ENCODE measurements around the gene FIP1L1. TPM values are rescaled to one million over a fixed set of nuclear protein-coding genes. Genes with fewer than 3 reads are reported as not detected.

Gene FIP1L1
- total RNA-seq, 1 experiment from 2014 or later, result 68.0 TPM

- H3K27me3 Mint-ChIP-seq (ENCODE audit: low read depth), result no peaks in the 10 kb centered on the region; the same call in 1 of the 2 replicates
- Histone ChIP-seq H3K79me1 (ENCODE audit: insufficient read depth, low read depth, low read length, poor library complexity, severe bottlenecking) (no peaks in the 10 kb centered on the region), H3K4me1 (ENCODE audit: insufficient read depth, low read length) (no peaks in the 10 kb centered on the region), H3K23ac (ENCODE audit: insufficient read length, low read depth, low read length) (no peak overlapping the region), H4K91ac (ENCODE audit: insufficient read length, low read depth, low read length) (no peak overlapping the region), H3T11ph (ENCODE audit: low read length) (no peak overlapping the region), H2BK5ac (ENCODE audit: insufficient read length, low read length) (no peak overlapping the region), H3K27me3 (ENCODE audit: insufficient read depth, low read length) (no peaks in the 10 kb centered on the region), H3K4me2 (ENCODE audit: insufficient read depth, insufficient read length, low read length) (no peak overlapping the region), H3K79me2 (ENCODE audit: insufficient read depth, low read length) (no peaks in the 10 kb centered on the region), H3K23me2 (ENCODE audit: insufficient read length, low read depth, low read length, poor library complexity, severe bottlenecking) (no peaks in the 10 kb centered on the region), H2BK12ac (ENCODE audit: insufficient read length, low read depth, low read length) (no peak overlapping the region), H3K9me3 (ENCODE audit: control insufficient read depth, low read depth, low read length) (no peaks in the 10 kb centered on the region), H3K18ac (ENCODE audit: insufficient read length, low read depth, low read length) (no peak overlapping the region), H2BK15ac (ENCODE audit: low read depth, low read length) (no peak overlapping the region), H3K56ac (ENCODE audit: insufficient read length, low read depth, low read length) (no peak overlapping the region), H3K14ac (ENCODE audit: insufficient read depth, low read length) (no peak overlapping the region), H3K9ac (ENCODE audit: extremely low read depth, insufficient read length, low read length) (no peak overlapping the region), H2BK20ac (ENCODE audit: low read depth, low read length, poor library complexity, severe bottlenecking) (no peak overlapping the region), H3K27ac (ENCODE audit: insufficient read length, low read depth, low read length) (no peak overlapping the region), H2AFZ (ENCODE audit: low read length) (no peak overlapping the region), H4K20me1 (ENCODE audit: control insufficient read depth, insufficient read depth, insufficient read length) (no peaks in the 10 kb centered on the region), H3K4ac (ENCODE audit: low read depth, low read length) (no peak overlapping the region), H4K8ac (replicated peaks; ENCODE audit: insufficient read length, low read depth, low read length) (no peak overlapping the region), H2BK120ac (ENCODE audit: low read depth, low read length, poor library complexity, severe bottlenecking) (no peak overlapping the region), H4K5ac (ENCODE audit: insufficient read length, low read depth, low read length) (no peak overlapping the region), H2AK5ac (ENCODE audit: insufficient read length, low read length) (no peak overlapping the region)
- no peak overlapping the region for H3K27ac Mint-ChIP-seq
- H3K4me3 Mint-ChIP-seq, result no peak overlapping the region
- no CpG with 5 or more reads among the region's 6 CpGs for WGBS (ENCODE audit: extremely low coverage, insufficient read length, low lambda C conversion rate)
- TF ChIP-seq CTCF (conservative IDR thresholded peaks at IDR 0.05), result no peak
- H3K4me1 Mint-ChIP-seq, result peaks cover 14 to 16% of the 10 kb centered on the region in 2 experiments
- no peak for DNase-seq
- H3K36me3 Mint-ChIP-seq (ENCODE audit: insufficient read depth in 1 of 3, low read depth in 3 of 3), result no peaks in the 10 kb centered on the region; a peak in 1 of 7 replicates
- H3K9me3 Mint-ChIP-seq, result no peaks in the 10 kb centered on the region
Measured at GRCh38 chr4:53490161-53490956, 112.9 kb downstream of the FIP1L1 start.

All from H9 (cell line).